Measurements from ENCODE around the gene SCNN1G. TPM values are rescaled to one million over a fixed set of nuclear protein-coding genes. Genes with fewer than 3 reads are reported as not detected.
A peak's percentile ranks its signal among the peaks of the same experiment; 100 is the strongest.
"Not testable (repeated sequence)": the region's sequence is repeated elsewhere in the genome, so short reads cannot be mapped to it uniquely, and the experiment has no call there.

Gene SCNN1G, protein sequence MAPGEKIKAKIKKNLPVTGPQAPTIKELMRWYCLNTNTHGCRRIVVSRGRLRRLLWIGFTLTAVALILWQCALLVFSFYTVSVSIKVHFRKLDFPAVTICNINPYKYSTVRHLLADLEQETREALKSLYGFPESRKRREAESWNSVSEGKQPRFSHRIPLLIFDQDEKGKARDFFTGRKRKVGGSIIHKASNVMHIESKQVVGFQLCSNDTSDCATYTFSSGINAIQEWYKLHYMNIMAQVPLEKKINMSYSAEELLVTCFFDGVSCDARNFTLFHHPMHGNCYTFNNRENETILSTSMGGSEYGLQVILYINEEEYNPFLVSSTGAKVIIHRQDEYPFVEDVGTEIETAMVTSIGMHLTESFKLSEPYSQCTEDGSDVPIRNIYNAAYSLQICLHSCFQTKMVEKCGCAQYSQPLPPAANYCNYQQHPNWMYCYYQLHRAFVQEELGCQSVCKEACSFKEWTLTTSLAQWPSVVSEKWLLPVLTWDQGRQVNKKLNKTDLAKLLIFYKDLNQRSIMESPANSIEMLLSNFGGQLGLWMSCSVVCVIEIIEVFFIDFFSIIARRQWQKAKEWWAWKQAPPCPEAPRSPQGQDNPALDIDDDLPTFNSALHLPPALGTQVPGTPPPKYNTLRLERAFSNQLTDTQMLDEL
- total RNA-seq (2014; rRNA removed; shearing (Covaris generic)) = not detected in 2 replicates

DNA sequence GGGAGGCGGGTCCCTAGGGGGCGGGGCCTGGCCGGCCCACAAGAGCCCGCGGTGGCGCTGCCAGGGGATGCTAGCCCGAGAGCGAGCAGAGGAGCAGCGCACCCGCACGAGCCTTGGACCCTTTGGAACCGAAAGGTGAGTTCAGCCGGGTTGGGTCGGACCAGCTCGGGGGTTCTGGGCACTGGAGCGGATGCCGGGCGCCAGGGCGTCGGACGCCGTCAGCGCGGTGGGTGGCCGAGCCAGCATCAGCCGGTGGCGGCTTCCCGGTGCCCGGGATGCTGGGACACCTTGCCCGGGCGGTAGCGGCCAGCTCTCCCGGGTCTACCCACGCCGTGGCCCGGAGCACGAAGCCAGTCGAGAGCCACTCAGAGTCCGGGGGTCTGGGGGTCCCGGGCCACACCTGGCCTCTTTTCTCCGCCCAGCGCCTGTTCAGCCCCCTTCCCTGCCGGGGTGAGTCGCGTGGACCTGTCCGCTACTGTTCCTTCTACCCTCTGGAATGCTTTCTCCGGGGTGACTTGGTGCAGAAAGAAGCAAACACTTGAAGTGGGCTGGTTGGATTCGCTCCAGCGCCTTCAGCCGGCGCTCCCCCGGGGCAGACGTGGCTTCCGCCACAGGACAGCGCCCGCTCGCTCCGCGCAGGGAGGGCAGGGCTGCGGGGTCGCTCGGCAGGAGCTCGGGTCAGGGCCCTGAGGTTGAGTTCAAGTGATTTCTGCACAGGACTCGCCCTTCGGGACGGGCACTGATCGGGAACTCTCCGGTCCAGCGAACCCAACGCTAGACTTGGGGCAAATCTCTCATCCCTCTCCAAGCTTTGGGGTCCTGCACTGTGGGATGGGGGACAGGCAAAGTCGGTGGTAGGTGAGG, at the start of gene SCNN1G:
TSS of gene SCNN1G (plus strand) at position 67 of the 864 bp plus-strand sequence. CDS start 3,527 bp downstream, outside the sequence.
- DNase-seq (ENCODE audit: low read depth) = no peak

DNA sequence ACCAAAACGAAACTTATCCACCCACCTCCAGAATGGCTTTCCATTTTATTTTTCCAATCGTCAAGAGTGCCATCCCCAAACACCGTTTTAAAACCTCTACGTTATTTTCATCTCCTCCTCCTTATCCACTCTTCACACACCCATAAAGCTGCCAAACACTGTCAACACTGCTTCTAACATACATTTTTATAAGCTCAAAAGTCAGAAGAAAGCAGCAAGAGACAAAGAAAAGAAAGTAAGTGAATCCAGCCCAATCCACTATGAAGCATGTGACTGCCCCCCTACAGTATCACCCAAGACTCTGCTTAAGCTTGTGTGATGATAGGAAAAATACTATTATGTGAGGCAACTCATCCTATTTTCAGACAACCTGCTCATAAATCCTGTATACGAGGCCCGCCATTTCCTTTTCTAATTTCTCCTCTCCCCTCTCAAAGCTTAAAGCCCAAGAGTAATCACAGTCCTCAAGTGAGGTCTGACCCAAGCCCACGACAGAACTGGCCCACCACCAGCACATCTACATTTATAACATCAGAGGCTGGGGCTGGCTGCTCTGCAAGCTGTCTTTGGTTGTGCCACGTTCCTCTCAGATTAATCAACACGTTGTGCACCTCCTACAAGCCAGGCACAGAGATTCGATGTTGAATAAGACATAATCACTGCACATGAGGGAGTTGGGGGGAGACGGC, 49.6 kb upstream of the SCNN1G start:
- DNase-seq (ENCODE audit: low read depth) = peak; percentile 17

DNA sequence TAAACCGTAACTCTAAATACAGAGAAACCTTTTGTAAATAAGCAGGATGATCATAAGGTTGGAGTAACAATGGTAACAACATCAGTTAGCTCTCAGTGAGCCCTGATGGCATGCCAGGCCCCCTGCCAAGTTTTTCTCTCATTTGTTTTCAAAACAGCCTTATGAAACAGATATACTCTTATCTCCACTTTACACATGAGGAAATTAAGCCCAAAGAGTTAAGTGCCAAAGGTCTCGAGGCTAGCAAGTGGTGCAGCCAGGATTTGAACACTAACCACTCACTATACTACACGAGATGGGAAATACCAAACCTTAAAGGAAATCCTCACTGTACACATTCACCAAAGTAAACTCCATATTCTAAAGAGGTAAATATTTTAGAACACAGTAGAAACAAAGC, 48.3 kb upstream of the SCNN1G start:
- DNase-seq (ENCODE audit: low read depth) = no peak

DNA sequence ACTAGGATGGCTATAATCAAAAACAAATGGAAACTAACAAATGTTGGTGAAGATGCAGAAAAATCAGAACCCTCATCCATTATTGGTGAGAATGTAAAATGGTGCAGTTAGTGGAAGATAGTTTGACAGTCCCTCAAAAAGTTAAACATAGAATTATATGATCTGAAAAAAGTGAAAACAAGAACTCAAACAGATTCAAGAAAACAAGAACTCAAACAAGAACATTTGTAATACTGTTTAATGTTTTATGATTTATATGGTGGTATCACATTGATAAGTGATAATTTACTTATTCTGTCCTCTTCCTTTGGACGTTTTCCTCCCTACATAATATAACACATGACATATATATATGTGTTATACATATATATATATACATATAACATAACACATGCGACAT, 45.3 kb upstream of the SCNN1G start:
- no peak for DNase-seq (ENCODE audit: low read depth)

DNA sequence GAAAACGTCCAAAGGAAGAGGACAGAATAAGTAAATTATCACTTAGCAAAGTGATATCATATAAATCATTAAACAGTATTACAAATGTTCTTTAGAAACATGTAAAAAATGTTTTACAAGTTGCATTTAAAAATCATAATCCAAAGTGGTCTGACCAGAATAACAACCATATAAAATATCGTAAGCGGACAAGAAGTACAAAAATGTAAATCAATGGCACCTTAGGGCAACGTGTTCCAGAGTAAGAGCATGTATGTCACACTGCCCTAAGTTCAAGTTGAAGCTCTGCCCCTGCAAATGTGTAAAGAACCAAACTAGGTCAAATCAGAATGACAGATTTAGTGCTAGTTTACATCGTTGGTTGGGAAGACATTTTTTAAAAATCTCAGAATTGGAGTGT, 44.7 kb upstream of the SCNN1G start:
- no peak for DNase-seq (ENCODE audit: low read depth)

DNA sequence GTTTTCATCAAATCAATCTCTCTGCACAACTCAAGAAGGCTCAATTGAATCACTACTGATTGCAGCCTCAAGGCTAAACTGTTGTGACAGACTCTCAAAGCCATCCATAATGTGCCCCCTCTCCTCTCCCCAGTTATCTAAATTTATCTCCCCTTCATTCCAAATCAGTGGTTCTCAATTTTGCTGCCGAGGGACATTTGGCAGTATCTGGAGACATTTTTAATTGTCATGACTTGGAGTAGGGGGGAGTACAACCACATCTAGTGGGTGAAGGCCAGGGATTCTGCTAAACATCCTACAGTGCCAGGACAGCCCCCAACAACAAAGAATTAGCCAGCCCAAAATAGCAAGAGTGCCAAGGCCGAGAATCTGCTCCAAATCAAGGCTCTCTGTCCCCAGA, 42.4 kb upstream of the SCNN1G start:
- no peak for DNase-seq (ENCODE audit: low read depth)

DNA sequence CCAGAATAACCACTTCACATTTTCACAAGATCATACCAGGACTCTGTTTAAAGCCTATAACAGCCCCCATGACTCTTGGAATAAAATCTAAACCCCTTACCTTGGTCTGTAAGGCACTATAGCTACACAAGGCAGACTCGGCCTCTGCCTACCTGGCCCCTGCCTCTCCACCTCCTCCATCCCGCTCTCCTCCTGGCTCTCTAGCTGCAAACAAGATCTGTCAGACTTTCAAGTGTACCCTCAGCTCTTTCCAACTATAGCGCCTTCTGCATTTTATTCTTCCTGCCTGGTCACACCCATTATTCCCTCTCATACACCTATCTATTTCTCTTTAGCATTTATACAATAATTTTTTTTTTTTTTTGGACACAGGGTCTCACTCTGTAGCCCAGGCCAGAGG, 41.5 kb upstream of the SCNN1G start:
- no peak for DNase-seq (ENCODE audit: low read depth)

DNA sequence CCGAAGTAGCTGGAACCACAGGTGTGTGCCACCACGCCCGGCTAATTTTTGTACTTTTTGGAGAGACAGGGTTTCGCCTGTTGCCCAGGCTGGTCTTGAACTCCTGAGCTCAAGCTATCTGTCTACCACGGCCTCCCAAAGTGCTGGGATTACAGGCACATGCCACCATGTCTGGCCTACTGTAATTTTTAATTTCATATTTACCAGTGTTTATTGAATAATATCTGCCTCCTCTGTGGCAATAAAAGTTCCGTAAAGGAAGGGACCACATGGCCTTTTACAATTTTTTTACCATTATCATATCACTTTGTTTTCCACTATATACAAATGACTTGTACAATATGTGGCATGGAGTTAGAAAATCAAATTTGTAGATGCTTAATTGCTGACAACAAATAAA, 41.0 kb upstream of the SCNN1G start:
- no peak for DNase-seq (ENCODE audit: low read depth)

DNA sequence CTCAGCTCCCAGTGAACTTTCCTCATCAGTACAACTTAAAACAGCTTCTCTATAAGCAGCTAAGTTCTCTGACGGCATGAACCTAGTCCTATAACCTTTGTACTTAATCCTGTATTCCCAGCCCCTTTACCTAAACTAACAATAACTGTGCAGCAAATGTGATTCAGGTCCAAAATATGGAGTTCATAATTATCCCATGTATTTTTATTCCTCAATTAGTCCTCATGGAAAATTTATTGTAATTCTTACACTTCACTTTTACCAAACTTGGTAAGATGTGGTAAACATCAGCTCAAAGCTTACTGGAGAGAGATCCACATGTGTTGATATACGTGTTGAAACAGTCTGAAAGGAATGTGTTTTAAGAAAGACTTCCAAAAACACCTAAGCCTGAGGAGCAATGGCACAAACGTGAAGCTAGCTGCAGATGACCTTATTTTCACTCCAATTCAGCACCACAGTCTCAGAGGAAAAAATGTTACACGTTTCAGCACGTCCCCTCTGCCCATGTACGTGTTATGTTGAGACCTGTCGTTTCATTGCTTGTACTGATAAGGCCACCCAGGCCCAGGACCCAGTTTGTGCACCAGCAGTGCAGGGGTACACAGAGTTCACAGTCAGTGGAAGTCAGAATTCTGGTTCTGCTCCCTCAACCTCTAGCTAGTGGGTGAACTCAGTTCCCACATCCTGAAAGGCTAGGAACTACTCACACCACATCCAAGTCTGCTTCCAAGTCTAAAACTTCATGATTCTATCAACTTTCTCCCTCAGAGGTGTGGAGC, 40.4 kb upstream of the SCNN1G start:
- no peak for DNase-seq (ENCODE audit: low read depth)

DNA sequence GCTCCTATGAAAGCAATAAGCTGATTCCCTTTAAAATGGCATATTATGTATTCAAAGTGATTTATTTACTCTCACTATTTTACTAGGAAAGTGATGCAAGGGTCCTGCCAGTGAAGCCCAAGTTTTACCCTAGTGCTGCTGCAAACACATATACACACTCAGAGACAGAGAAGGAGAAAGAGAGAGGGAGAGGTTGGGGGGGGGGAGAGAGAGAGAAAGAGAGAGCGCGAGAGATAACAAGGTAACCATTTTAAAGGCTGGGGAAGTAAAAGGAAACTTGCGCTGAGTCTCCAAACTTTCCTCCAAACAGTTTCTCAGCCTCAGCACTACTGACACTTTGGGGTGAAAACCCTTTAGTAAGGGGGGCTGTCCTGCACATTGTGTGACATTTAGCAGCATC, 39.2 kb upstream of the SCNN1G start:
- DNase-seq (ENCODE audit: low read depth) = no peak

DNA sequence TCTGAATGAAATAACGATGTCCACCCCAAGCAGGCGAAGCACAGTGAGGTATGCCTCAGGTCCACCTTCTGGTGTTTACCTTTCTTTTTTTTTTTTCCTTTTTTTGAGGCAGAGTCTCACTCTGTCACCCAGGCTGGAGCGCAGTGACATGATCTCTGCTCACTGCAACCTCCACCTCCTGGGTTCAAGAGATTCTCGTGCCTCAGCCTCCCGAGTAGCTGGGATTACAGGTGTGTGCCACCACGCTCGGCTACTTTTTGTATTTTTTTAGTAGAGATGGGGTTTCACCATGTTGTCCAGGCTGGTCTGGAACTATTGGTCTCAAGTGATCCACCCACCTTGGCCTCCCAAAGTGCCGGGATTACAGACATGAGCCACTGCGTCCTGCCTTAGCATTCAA, 38.2 kb upstream of the SCNN1G start:
- not testable (repeated sequence) for DNase-seq (ENCODE audit: low read depth)

DNA sequence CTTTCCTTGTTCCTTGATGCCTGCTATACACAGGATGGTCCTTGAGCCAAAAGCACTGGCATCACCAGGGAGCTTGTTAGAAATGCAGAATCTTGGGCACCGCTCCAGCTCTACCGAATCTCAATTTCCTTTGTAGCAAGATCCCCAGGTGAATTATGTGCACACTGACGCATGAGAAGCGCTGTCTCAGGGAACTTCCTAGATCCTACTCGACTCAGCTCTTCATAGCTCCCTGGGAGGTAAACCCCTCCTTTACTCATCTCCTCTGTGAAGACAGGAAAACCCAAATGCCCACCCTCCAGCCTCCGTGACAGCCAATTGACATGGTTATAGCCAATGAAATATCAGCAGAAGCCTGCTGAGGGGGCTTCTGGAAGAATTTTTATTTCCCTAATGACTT, 37.4 kb upstream of the SCNN1G start:
- DNase-seq (ENCODE audit: low read depth) = peak; percentile 23

DNA sequence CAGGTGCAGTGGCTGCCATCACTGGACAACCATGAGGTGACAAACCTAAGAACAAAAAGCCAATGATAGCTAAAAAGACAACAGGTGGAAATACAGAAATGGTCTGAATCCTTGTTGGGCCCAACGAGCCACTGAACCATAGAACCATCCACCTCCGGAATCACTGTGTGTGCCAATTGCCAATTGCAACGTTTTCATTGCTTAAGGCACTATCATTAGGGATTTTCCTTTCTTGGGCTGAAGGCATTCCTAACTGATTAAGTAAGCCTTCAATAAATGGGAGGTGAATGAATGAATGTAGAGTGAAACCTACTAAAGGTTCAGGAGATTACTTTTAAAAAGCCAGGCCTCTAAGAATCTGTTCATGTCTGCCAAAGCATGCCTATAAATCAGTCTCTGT, 36.9 kb upstream of the SCNN1G start:
- DNase-seq (ENCODE audit: low read depth) = peak; percentile 77

DNA sequence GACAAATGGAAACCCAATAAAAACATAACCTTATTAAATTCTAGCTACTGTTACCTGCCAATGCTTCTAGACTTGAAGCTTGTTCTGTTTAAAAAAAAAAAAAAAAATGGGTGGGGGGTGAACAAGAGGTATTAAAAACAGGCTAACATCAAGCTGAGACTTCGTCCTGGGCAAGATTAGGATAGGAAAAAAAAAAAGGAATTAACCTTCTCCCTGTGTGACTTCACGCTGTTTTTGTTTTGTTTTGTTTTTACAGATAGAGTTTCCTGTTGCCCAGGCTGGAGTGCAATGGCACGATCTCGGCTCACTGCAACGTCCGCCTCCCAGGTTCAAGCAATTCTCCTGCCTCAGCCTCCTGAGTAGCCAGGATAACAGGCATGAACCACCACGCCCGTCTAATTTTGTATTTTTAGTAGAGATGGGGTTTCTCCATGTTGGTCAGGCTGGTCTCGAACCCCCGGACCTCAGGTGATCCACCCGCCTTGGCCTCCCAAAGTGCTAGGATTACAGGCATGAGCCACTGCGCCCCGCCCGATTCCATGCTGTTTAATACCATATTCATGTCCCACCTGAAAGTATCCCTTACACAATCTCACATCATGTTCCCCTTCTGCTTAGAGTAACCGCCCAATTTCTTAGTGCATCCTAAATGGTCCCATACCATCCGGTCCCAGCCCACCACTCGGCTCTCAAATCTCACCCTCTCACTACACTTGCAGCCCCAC, 35.5 kb upstream of the SCNN1G start:
- DNase-seq (ENCODE audit: low read depth) = no peak

DNA sequence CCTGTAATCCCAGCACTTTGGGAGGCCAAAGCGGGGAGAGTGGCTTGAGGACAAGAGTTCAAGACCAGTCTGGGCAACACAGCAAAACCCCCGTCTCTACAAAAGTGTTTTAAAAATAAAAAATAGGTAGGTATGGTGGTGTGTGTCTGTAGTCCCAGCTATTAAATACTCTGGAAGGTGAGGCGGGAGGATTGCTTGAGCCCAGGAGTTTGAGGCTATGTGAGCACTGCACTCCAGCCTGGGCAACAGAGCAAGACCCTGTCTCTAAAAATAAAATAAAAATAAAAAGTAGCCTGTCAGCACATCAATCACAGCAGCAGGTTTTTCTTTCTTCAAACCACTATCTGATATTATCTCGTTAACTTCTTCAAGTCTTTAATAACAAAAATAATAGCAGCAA, 34.9 kb upstream of the SCNN1G start:
- DNase-seq (ENCODE audit: low read depth) = no peak

DNA sequence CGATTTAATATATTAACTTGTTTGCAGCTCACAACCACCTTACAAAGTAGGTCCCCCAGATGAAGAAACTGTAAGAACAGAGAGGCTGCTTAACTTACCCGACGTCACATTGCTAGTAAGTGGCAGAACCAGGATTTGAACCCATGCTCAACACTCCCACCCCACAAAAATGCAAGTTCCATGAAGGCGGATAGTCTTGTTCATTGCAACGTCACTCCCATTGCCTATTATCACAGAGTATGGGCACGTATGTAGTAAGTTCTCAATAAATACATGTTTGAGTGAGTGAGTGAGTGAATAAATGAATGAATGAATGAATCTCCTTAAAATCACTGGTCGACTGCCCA, 34.4 kb upstream of the SCNN1G start:
- no peak for DNase-seq (ENCODE audit: low read depth)

DNA sequence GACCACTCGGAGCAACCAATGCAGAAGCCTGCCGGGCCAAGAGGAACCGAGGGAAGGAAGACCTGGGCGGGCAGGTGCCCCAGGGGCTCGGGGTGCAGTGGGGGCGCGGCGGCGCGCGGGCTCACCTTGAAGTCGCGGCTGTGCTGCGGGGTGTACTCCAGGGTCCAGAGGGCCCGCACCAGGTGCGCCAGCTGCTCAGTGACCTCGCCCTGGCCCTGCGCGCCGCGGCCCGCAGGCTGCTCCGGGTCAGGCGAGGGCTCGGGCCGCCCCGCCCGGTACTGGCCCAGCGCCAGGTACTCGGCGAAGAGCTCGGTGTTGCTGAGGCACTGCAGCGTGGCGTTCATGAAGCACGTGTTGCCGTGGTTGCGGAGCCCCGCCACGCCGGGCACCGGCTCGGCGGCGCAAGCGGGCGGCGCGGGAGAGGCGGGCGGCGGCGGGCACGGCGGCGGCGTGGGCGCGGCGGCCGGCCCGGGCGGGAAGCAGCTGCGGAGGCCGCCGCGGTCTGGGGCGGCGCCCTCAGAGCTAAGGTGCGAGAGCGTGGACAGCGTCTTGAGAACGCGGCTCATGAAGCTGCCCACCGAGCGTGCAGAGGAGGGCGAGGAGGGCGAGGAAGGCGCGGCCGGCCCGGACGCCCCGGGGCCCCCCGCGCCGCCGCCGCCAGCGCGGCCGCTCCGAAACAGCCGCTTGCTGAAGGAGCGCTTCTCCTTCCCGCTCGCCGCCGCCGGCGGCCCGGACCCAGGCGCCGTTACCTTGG, 33.9 kb upstream of the SCNN1G start:
- DNase-seq (ENCODE audit: low read depth) = peak; percentile 50

DNA sequence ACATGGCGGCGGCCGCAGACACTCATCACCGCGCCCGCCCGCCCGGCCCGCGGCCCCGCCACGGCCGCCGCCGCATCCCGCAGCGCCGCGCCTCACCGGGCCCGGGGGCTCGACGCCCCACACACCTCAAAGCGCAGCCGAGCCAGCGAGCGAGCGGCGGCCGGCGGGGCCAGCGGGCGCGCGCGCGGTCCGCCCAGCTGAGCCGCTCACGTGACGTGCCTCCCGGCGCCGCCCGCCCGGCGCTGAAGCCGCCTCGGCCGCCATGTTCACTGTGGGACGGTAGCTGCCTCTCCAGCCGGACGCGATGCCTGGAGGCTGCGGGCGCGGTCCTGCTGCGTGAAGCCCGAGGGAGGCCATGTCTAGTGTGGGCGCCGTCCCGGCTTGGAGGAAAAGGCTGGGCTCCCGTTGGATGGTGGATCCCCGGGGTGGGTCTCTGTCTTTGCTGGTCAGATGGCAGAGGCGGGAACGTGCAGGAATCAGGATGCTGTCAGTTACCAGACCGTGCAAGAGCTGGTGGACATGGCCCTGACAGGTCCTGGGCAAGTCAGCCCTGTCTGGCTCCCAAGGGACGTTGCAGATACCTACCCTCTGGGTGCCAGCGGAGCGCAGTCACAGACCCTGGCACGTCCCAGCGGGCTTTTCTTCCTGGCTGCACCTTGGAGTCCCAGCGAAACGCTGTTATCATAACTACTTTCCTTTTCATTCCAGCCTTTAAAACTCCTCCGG, 33.1 kb upstream of the SCNN1G start, which contains the start of gene USP31:
TSS of gene USP31 (minus strand) at position 186 of the 726 bp plus-strand sequence. CDS start at position 4, 182 bp downstream.
- peak; percentile 93 for DNase-seq (ENCODE audit: low read depth)

DNA sequence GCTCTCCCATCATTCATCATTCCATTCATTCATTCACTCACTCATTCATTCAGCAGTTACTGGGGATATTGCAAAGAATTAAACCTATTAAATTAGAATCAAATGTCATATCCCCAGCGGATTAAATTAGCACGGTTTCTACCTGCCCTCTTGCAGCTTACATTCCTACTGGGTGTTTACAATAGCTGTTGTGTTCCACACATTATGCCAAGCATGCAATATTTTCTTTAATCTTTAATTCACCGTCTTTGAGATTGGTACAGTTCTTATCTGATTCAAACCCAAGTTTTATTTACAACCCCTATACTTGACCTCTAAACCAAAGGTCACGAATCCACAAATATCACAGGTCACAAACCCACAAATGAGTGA, 32.6 kb upstream of the SCNN1G start:
- DNase-seq (ENCODE audit: low read depth) = no peak
